DND-41 (cell line): ENCODE data around the gene WDHD1.

Source experiments
- ATAC-seq: fragments of 200-7000 bp; cut with Tn5 transposase; 3 replicates; pipeline ENCODE4 v1.9.1; 2021; ENCODE audit warnings: low read depth; ENCODE audit not compliant: insufficient read depth
- DNase-seq: peaks from one replicate; pipeline ENCODE4 v3.0.0-alpha.2; 2020
- H2AFZ ChIP-seq: 2 replicates; pipeline ENCODE4 v1.6.0; 2012; ENCODE audit warnings: low read depth, low read length
- H3K27ac ChIP-seq: 2 replicates; pipeline ENCODE4 v1.5.1; 2012; ENCODE audit warnings: low read length, inconsistent platforms
- H3K27me3 ChIP-seq: fragments of 200-600 bp; sonication (generic); 2 replicates; pipeline ENCODE4 v1.6.0; 2012; ENCODE audit warnings: low read length, mild to moderate bottlenecking, inconsistent platforms; ENCODE audit not compliant: insufficient read depth, poor library complexity
- H3K36me3 ChIP-seq: 2 replicates; pipeline ENCODE4 v1.5.1; 2012; ENCODE audit warnings: low read length, inconsistent platforms; ENCODE audit not compliant: insufficient read depth
- H3K4me1 ChIP-seq: 2 replicates; pipeline ENCODE4 v1.5.1; 2012; ENCODE audit warnings: mild to moderate bottlenecking, low read length; ENCODE audit not compliant: insufficient read depth
- H3K4me2 ChIP-seq: 2 replicates; pipeline ENCODE4 v1.6.0; 2012; ENCODE audit warnings: mild to moderate bottlenecking, moderate library complexity, low read length, inconsistent platforms; ENCODE audit not compliant: insufficient read depth
- H3K4me3 ChIP-seq, 2 experiments: fragments of 200-600 bp in 1 of 2; shearing (Covaris generic) in 1 of 2; 2 replicates each; pipeline ENCODE4 v1.5.1; 2012 to 2016; ENCODE audit warnings: inconsistent platforms in 2 of 2, low read length in 2 of 2, mild to moderate bottlenecking in 2 of 2, low read depth in 1 of 2, moderate library complexity in 1 of 2
- H3K79me2 ChIP-seq: 2 replicates; pipeline ENCODE4 v1.6.0; 2012; ENCODE audit warnings: low read length, inconsistent platforms; ENCODE audit not compliant: insufficient read depth
- H3K9ac ChIP-seq: 2 replicates; pipeline ENCODE4 v1.6.0; 2012; ENCODE audit warnings: low read depth, mild to moderate bottlenecking, inconsistent platforms, low read length, moderate library complexity
- H3K9me3 ChIP-seq: 2 replicates; pipeline ENCODE4 v1.5.1; 2012; ENCODE audit warnings: low read length, moderate library complexity, mild to moderate bottlenecking, inconsistent platforms; ENCODE audit not compliant: insufficient read depth, severe bottlenecking
- H4K20me1 ChIP-seq: 2 replicates; pipeline ENCODE4 v1.6.0; 2012; ENCODE audit warnings: low read length; ENCODE audit not compliant: insufficient read depth
- CTCF ChIP-seq: IDR thresholded peaks from 2 replicates; pipeline ENCODE4 v1.5.1; 2012; ENCODE audit warnings: borderline replicate concordance, low read length, moderate library complexity, mild to moderate bottlenecking; ENCODE audit not compliant: poor library complexity, severe bottlenecking; ENCODE audit errors: extremely low read depth
- EZH2 ChIP-seq: IDR thresholded peaks from 3 replicates; pipeline ENCODE4 v1.6.1; 2012; ENCODE audit warnings: borderline replicate concordance, low read depth, mild to moderate bottlenecking, moderate library complexity, low read length, inconsistent platforms; ENCODE audit not compliant: severe bottlenecking

Gene WDHD1

GRCh38 chr14:55073856-55074255, 47.0 kb upstream of the WDHD1 start:
- H3K4me1 ChIP-seq, result no peaks in the 10 kb centered on the region
- H3K9me3 ChIP-seq, result no peaks in the 10 kb centered on the region
- H3K4me2 ChIP-seq, result no peak overlapping the region
- H3K27ac ChIP-seq, result no peak overlapping the region
- no peaks in the 10 kb centered on the region for H3K27me3 ChIP-seq
- no peak overlapping the region for H2AFZ ChIP-seq
- no peak overlapping the region for H3K9ac ChIP-seq
- ATAC-seq, result no peak
- H3K79me2 ChIP-seq, result no peaks in the 10 kb centered on the region
- peaks cover 2% of the 10 kb centered on the region; the same call in 1 of the 2 replicates for H4K20me1 ChIP-seq
- DNase-seq, result no peak
- no peak overlapping the region for H3K4me3 ChIP-seq
- TF ChIP-seq CTCF (no peak), EZH2 (no peak)
- 0 out of 2 replicates have a peak, but pooled peaks cover 4% of the 10 kb centered on the region for H3K36me3 ChIP-seq

- Histone ChIP-seq H2AFZ (no peak overlapping the region), H3K4me3 (no peak overlapping the region), H3K9me3 (no peaks in the 10 kb centered on the region), H3K9ac (no peak overlapping the region), H3K36me3 (peaks cover 19% of the 10 kb centered on the region; the same call in 1 of the 2 replicates), H4K20me1 (peaks cover 2% of the 10 kb centered on the region; the same call in 1 of the 2 replicates), H3K27me3 (no peaks in the 10 kb centered on the region), H3K79me2 (no peaks in the 10 kb centered on the region), H3K27ac (no peak overlapping the region), H3K4me1 (no peaks in the 10 kb centered on the region), H3K4me2 (no peak overlapping the region)
- DNase-seq (no peak), ATAC-seq (0 out of 3 replicates have a peak, but pooled peaks have one; percentile 42)
- TF ChIP-seq EZH2, result no peak
- no peak for TF ChIP-seq CTCF
These were observed 45.2 kb upstream of the WDHD1 start for GRCh38 chr14:55071870-55072640.

- no peaks in the 10 kb centered on the region for H3K79me2 ChIP-seq
These were observed 44.1 kb upstream of the WDHD1 start for GRCh38 chr14:55070981-55071411.

More at GRCh38 chr14:55070981-55071411, 44.1 kb upstream of the WDHD1 start:
- Histone ChIP-seq H3K4me3 (no peak overlapping the region), H3K36me3 (peaks cover 27% of the 10 kb centered on the region; the same call in 1 of the 2 replicates), H3K4me1 (no peaks in the 10 kb centered on the region), H2AFZ (no peak overlapping the region), H3K27ac (no peak overlapping the region), H3K9ac (no peak overlapping the region), H3K27me3 (no peaks in the 10 kb centered on the region), H3K4me2 (no peak overlapping the region), H3K9me3 (no peaks in the 10 kb centered on the region), H4K20me1 (peaks cover 2% of the 10 kb centered on the region; the same call in 1 of the 2 replicates)
- no peak for DNase-seq
- no peak for TF ChIP-seq CTCF
- no peak for TF ChIP-seq EZH2
- no peak for ATAC-seq
